Measurements from ENCODE around the gene ABCA13. TPM values are rescaled to one million over a fixed set of nuclear protein-coding genes. Genes with fewer than 3 reads are reported as not detected.

ABCA13 gene
- total RNA-seq, 1 experiment from 2014 or later: 0.48 TPM

GRCh38 chr7:48298779-48299178, 127.5 kb downstream of the ABCA13 start:
- peak; percentile 87 for DNase-seq (ENCODE audit: low read depth)

- peak; percentile 80 for DNase-seq (ENCODE audit: low read depth)
Observed at GRCh38 chr7:48299580-48300169, 128.4 kb downstream of the ABCA13 start.

GRCh38 chr7:48300301-48300700, 129.0 kb downstream of the ABCA13 start:
- DNase-seq (ENCODE audit: low read depth): no peak

GRCh38 chr7:48301201-48301600, 129.9 kb downstream of the ABCA13 start:
- no peak for DNase-seq (ENCODE audit: low read depth)

- DNase-seq (ENCODE audit: low read depth): no peak
Observed at GRCh38 chr7:48304641-48305040, 133.4 kb downstream of the ABCA13 start.

GRCh38 chr7:48305661-48306060, 134.4 kb downstream of the ABCA13 start:
- DNase-seq (ENCODE audit: low read depth): no peak

GRCh38 chr7:48307041-48307714, 135.9 kb downstream of the ABCA13 start:
- no peak for DNase-seq (ENCODE audit: low read depth)

- DNase-seq (ENCODE audit: low read depth): no peak
Observed at GRCh38 chr7:48309720-48310119, 138.5 kb downstream of the ABCA13 start.

- no peak for DNase-seq (ENCODE audit: low read depth)
Observed at GRCh38 chr7:48311464-48312100, 140.3 kb downstream of the ABCA13 start.

- no peak for DNase-seq (ENCODE audit: low read depth)
Observed at GRCh38 chr7:48312151-48312550, 140.9 kb downstream of the ABCA13 start.

- no peak for DNase-seq (ENCODE audit: low read depth)
Observed at GRCh38 chr7:48316768-48317167, 145.5 kb downstream of the ABCA13 start.

- no peak for DNase-seq (ENCODE audit: low read depth)
Observed at GRCh38 chr7:48317360-48317759, 146.1 kb downstream of the ABCA13 start.

- DNase-seq (ENCODE audit: low read depth): no peak
Observed at GRCh38 chr7:48321319-48322010, 150.2 kb downstream of the ABCA13 start.

- peak; percentile 37 for DNase-seq (ENCODE audit: low read depth)
Observed at GRCh38 chr7:48337012-48337621, 165.9 kb downstream of the ABCA13 start.

GRCh38 chr7:48337781-48338180, 166.5 kb downstream of the ABCA13 start:
- DNase-seq (ENCODE audit: low read depth): no peak

- no peak for DNase-seq (ENCODE audit: low read depth)
Observed at GRCh38 chr7:48347230-48347825, 176.1 kb downstream of the ABCA13 start.

- DNase-seq (ENCODE audit: low read depth): no peak
Observed at GRCh38 chr7:48350515-48350914, 179.3 kb downstream of the ABCA13 start.

- DNase-seq (ENCODE audit: low read depth): no peak
Observed at GRCh38 chr7:48351900-48352299, 180.6 kb downstream of the ABCA13 start.

GRCh38 chr7:48355346-48355745, 184.1 kb downstream of the ABCA13 start:
- no peak for DNase-seq (ENCODE audit: low read depth)

- DNase-seq (ENCODE audit: low read depth): no peak
Observed at GRCh38 chr7:48360574-48360973, 189.3 kb downstream of the ABCA13 start.

- DNase-seq (ENCODE audit: low read depth): no peak
Observed at GRCh38 chr7:48363174-48363573, 191.9 kb downstream of the ABCA13 start.

GRCh38 chr7:48365010-48365409, 193.8 kb downstream of the ABCA13 start:
- DNase-seq (ENCODE audit: low read depth): peak; percentile 36

Data from RPMI7951 (cell line).